GM18505 (cell line): ENCODE data around the gene TEX264.
"Not testable (repeated sequence)": the region's sequence is repeated elsewhere in the genome, so short reads cannot be mapped to it uniquely, and the experiment has no call there.

Experiments used
- ATAC-seq: cut with Tn5 transposase; IDR thresholded peaks from one replicate; pipeline ENCODE4 v1.9.1; 2021; ENCODE audit not compliant: unreplicated experiment
- POLR2A ChIP-seq: IDR thresholded peaks from 4 replicates; pipeline ENCODE4 v1.6.1; 2011; ENCODE audit warnings: borderline replicate concordance; ENCODE audit not compliant: insufficient read depth, insufficient read length; ENCODE audit errors: extremely low read depth

TEX264 gene

GRCh38 chr3:51720292-51721061 lies 49.4 kb downstream of the TEX264 start:
- ATAC-seq = no peak
- no peak for TF ChIP-seq POLR2A

- TF ChIP-seq POLR2A = no peak
- ATAC-seq = no peak
Measured at GRCh38 chr3:51721062-51721745, 50.2 kb downstream of the TEX264 start.

GRCh38 chr3:51722362-51722761 lies 51.3 kb downstream of the TEX264 start:
- no peak for TF ChIP-seq POLR2A
- ATAC-seq = no peak

GRCh38 chr3:51727500-51727899 lies 56.4 kb downstream of the TEX264 start:
- ATAC-seq = no peak
- no peak for TF ChIP-seq POLR2A

GRCh38 chr3:51729042-51729633 lies 58.1 kb downstream of the TEX264 start:
- TF ChIP-seq POLR2A = no peak
- ATAC-seq = no peak

- TF ChIP-seq POLR2A = no peak
- no peak for ATAC-seq
Measured at GRCh38 chr3:51733859-51734571, 63.0 kb downstream of the TEX264 start.

GRCh38 chr3:51734572-51734907 lies 63.5 kb downstream of the TEX264 start:
- no peak for ATAC-seq
- TF ChIP-seq POLR2A = no peak

GRCh38 chr3:51735039-51735438 lies 64.0 kb downstream of the TEX264 start:
- no peak for TF ChIP-seq POLR2A
- no peak for ATAC-seq

GRCh38 chr3:51735950-51736349 lies 64.9 kb downstream of the TEX264 start:
- ATAC-seq = no peak

GRCh38 chr3:51739110-51739509 lies 68.1 kb downstream of the TEX264 start:
- ATAC-seq = no peak

More at GRCh38 chr3:51735950-51736349, 64.9 kb downstream of the TEX264 start:
- TF ChIP-seq POLR2A = no peak

GRCh38 chr3:51742320-51742719 lies 71.3 kb downstream of the TEX264 start:
- ATAC-seq = not testable (repeated sequence)

More at GRCh38 chr3:51739110-51739509, 68.1 kb downstream of the TEX264 start:
- no peak for TF ChIP-seq POLR2A

- ATAC-seq = not testable (repeated sequence)
Measured at GRCh38 chr3:51742978-51743377, 71.9 kb downstream of the TEX264 start.

- TF ChIP-seq POLR2A = no peak
- no peak for ATAC-seq
Measured at GRCh38 chr3:51747840-51748239, 76.8 kb downstream of the TEX264 start.
